ENCODE data around the gene TARP.
A peak's percentile ranks its signal among the peaks of the same experiment; 100 is the strongest.

Gene TARP

DNA sequence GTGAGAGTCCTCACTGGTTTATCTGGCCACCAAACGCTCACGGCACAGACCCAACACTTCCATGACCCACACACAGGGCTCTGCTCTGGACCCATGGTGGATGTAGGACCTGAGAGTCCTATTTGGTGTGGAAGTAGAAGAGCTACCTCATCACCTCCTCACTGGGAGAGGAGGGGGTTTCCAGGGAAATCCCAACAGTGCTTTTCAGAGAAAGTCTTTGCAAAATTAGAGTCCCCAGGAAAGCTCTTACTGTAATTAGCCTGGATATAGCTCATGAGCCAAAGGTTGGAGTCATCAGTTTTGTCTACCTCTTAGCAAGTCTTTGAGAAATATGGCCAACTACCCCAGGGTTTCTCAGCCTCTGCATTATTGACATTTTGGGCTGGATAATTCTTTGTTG lies 34.7 kb upstream of the TARP start:
- Histone ChIP-seq H3K27me3 (ENCODE audit: insufficient read depth, poor library complexity, severe bottlenecking) (no peaks in the 10 kb centered on the region), H3K4me3 (replicated peaks; ENCODE audit: insufficient read depth, low read length) (no peak overlapping the region), H3K27ac (replicated peaks) (peak overlapping the region; percentile 96)
- no peak for TF ChIP-seq SPI1 (IDR thresholded peaks at IDR 0.05; ENCODE audit: borderline replicate concordance, low read depth)
- TF ChIP-seq CTCF (IDR thresholded peaks at IDR 0.05; ENCODE audit: insufficient read depth, low read length): no peak
- TF ChIP-seq POLR2AphosphoS5 (IDR thresholded peaks at IDR 0.05; ENCODE audit: low read depth): no peak
- TF ChIP-seq GABPA (IDR thresholded peaks at IDR 0.05; ENCODE audit: low read depth): no peak
- no peak for TF ChIP-seq REST (IDR thresholded peaks at IDR 0.05; ENCODE audit: insufficient replicate concordance, low read depth)
- no peak for DNase-seq (ENCODE audit: low read depth in 1 of 2, low spot score in 1 of 2)

- H3K27ac ChIP-seq (replicated peaks): peak overlapping the region; percentile 96
- H3K27me3 ChIP-seq (ENCODE audit: insufficient read depth, poor library complexity, severe bottlenecking): no peaks in the 10 kb centered on the region
- TF ChIP-seq POLR2AphosphoS5 (IDR thresholded peaks at IDR 0.05; ENCODE audit: low read depth): no peak
- TF ChIP-seq SPI1 (IDR thresholded peaks at IDR 0.05; ENCODE audit: borderline replicate concordance, low read depth): peak; percentile 71; the same call in 1 of the 2 replicates
- DNase-seq (ENCODE audit: low read depth in 1 of 2, low spot score in 1 of 2): peak; percentile 71 to 75
- H3K4me3 ChIP-seq (replicated peaks; ENCODE audit: insufficient read depth, low read length): no peak overlapping the region
Measured at GRCh38 chr7:38307640-38308039, 34.2 kb upstream of the TARP start.

DNA sequence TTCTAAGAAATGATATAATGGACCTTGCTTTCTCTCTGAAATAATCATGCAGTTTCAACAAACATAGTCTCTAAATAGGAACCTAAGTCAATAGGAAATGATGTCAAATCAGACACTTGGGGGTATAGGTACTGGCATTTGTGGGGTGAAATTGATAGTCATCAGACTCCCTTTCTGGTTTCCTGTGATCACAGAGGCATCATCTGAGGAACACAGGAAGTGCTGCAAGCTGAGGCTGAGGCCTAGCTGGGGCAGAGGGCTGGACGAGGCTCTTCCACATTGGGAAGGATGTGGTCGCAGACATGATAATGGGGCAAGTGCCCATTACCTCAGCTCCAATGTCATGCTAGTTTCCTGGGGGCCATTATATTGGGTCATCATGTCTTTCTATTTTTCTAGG lies 33.5 kb upstream of the TARP start:
- Histone ChIP-seq H3K27me3 (ENCODE audit: insufficient read depth, poor library complexity, severe bottlenecking) (no peaks in the 10 kb centered on the region), H3K4me3 (replicated peaks; ENCODE audit: insufficient read depth, low read length) (no peak overlapping the region), H3K27ac (replicated peaks) (peak overlapping the region; percentile 96)
- DNase-seq (ENCODE audit: low read depth in 1 of 2, low spot score in 1 of 2): peak; percentile 92 to 95
- no peak for TF ChIP-seq REST (IDR thresholded peaks at IDR 0.05; ENCODE audit: insufficient replicate concordance, low read depth)
- peak; percentile 59; the same call in 1 of the 2 replicates for TF ChIP-seq SPI1 (IDR thresholded peaks at IDR 0.05; ENCODE audit: borderline replicate concordance, low read depth)
- TF ChIP-seq CTCF (IDR thresholded peaks at IDR 0.05; ENCODE audit: insufficient read depth, low read length): no peak
- TF ChIP-seq POLR2AphosphoS5 (IDR thresholded peaks at IDR 0.05; ENCODE audit: low read depth): peak; percentile 86
- peak; percentile 68 for TF ChIP-seq GABPA (IDR thresholded peaks at IDR 0.05; ENCODE audit: low read depth)

DNA sequence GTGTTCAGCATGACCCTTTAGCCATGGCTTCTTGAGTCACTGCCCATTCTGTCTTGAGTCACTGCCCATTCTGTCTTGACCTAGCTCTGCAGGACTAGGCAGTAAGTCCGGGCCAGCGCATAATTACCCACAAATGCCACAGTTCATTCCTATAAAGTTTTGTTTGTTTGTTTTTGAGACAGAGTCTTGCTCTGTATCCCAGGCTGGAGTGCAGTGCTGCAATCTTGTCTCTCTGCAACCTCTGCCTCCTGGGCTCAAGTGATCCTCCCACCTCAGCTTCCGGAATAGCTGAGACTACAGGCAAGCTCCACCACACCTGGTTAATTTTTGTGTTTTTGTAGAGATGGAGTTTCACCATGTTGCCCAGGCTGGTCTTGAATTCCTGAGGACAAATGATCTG lies 32.7 kb upstream of the TARP start:
- TF ChIP-seq GABPA (IDR thresholded peaks at IDR 0.05; ENCODE audit: low read depth): no peak
- TF ChIP-seq POLR2AphosphoS5 (IDR thresholded peaks at IDR 0.05; ENCODE audit: low read depth): no peak
- TF ChIP-seq CTCF (IDR thresholded peaks at IDR 0.05; ENCODE audit: insufficient read depth, low read length): no peak
- TF ChIP-seq REST (IDR thresholded peaks at IDR 0.05; ENCODE audit: insufficient replicate concordance, low read depth): no peak
- TF ChIP-seq SPI1 (IDR thresholded peaks at IDR 0.05; ENCODE audit: borderline replicate concordance, low read depth): no peak
- H3K27ac ChIP-seq (replicated peaks): peak overlapping the region; percentile 96
- no peak overlapping the region for H3K4me3 ChIP-seq (replicated peaks; ENCODE audit: insufficient read depth, low read length)
- DNase-seq (ENCODE audit: low read depth in 1 of 2, low spot score in 1 of 2): no peak
- no peaks in the 10 kb centered on the region for H3K27me3 ChIP-seq (ENCODE audit: insufficient read depth, poor library complexity, severe bottlenecking)
